GM21529 (cell line): ENCODE data around the gene LAMA5.

Source experiments
- ATAC-seq: cut with Tn5 transposase; IDR thresholded peaks from one replicate; pipeline ENCODE4 v1.9.1; 2021; ENCODE audit not compliant: unreplicated experiment

LAMA5 gene

GRCh38 chr20:62360854-62361798, 6.0 kb downstream of the LAMA5 start:
- no peak for ATAC-seq

DNA sequence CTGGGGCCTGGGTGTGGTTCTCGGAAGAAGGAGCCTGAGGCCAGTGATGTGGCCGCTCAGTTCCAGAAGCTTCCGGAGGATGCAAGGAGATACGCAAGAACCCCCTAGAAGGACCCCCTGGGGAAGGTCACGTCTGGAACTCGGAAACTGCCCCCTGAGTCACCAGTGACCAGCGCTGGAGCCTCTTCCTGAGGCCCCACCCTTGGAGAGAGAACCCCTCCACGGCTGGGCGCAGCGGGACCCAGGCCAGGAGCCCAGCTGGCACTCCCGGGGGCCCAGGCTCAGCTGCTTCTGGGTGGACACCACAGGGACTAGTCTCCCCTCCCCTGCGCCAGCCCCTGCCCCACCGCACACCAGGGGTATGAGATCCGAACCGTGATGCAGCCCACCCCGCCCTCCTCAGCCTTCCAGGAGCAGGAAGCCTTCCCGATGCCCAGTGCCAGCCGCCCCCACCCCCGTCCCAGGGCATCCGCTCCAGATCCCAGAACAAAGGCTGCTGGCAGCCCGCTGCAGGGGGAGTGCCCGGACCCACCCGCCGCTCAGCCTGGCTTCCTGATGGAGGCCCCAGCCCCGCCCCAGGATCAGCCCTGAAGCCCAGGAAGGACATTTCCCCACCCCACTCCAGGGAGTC, 7.5 kb downstream of the LAMA5 start:
- ATAC-seq = no peak

DNA sequence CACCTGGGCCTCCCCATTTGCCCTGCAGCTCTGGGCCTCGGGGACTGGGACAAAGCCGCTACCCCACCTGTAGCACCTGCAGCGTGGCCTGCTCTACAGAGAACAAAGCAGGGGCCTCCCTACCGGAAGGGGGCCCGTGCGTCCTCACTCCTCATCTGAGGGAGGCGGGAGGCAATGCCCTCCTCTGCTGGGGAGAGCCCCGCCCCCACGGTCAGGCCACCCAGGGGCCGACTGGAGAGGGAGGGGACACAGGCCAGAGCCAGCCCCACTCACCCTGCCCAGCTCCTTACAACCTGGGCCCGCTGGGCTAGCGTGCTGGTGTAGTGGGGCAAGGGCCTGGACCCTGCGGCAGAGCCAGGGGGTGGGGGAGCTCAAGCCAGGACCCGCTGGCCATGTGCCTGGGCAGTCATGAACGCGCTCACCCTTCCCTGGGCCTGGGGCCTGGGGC, 8.0 kb downstream of the LAMA5 start:
- ATAC-seq = no peak

DNA sequence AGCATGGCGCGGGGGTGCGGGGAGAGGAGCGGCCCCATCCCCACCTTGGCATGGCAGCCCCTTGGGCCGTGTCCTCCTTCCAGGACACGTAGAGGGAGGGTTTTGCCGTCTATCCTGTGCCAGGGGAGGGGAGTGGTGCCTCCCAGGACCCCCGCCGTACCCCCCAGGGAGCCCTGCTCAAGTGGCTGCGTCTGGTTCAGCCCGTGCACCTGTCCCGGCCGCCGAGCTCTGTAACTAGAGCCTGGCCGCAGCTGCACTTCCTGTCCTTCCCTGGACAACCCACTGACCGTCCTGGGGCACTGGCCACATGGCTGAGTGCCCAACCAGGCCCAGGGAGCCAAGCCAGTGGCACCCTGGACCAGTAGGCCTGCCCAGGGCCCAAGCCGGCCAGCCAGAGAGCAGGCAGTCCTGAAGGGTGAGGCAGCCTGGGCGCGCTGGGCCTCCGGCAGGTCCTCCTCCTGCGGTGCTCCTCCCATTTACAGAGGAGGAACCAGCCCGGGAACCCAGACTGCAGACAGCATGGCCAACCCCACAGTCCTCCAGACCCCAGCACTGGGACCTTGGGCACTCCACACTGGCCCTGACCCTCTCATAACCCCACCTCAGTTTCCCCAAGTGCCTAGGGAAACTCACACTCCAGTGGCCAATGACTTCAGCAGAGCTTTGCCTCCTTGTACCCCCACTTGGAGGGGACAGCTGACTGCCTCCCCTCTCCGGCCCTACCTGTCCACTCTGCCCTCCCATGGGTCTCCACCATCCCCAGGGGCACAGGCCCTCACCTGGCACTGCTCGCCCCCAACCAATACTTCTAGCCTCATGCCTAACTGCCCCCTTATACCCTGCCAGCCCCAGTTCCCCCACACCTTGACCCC, 8.7 kb downstream of the LAMA5 start:
- no peak for ATAC-seq

GRCh38 chr20:62357681-62358080, 9.4 kb downstream of the LAMA5 start:
- ATAC-seq = no peak

DNA sequence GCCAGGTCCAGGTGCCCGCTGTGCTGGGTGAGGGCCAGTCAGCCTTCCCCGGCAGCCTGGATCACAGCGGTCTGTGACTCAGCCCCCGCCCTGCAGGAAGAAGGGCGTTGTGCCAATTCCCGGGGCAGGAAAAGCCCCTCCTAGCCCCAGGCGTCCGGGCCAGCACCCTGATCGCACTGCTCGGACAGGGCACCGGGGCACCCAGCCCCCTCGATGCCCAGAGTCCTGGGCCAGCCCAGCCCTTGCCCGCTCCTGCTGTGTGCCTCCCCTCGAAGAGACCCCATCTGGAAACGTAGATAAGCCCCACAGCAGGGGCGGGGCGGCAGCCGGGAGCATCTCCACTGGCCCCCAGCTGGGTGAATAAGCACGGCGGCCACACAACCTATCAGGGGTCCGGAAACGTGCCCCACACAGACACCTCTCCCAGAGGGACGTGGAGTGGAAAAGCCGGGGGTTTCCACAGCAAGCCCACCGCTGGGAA, 9.9 kb downstream of the LAMA5 start:
- no peak for ATAC-seq

DNA sequence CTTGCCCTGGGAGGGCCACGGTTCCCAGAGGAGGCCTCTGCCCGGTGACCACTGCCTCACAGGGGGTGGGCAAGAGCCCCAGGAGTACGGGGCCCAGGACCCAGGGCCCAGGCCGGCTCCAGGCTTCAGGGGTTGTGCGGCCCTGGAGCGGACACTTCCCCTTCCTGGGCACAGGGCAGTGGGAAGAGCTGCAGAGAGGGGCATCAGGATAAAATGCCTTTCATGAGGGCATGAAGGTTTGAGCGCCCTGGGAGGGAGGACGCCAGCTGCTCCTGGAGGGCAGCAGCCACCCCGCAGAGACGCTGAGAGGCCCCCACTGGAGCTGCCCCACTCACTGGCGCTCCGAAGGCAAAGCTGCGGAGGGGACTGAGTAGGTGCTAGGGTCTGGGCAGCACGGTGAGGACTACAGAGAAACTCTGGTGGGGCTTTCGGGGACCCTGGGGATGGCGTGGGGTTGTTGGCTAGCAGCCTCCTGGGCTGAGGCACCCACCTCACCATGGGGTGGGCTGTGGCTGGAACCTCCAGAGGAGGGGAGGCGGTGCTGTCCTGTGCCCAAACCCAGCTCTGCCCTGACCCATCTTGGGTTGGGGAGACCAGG, 10.4 kb downstream of the LAMA5 start:
- no peak for ATAC-seq

- ATAC-seq = no peak
Observed at GRCh38 chr20:62355878-62356588, 11.1 kb downstream of the LAMA5 start.

GRCh38 chr20:62355516-62355877, 11.6 kb downstream of the LAMA5 start:
- no peak for ATAC-seq

DNA sequence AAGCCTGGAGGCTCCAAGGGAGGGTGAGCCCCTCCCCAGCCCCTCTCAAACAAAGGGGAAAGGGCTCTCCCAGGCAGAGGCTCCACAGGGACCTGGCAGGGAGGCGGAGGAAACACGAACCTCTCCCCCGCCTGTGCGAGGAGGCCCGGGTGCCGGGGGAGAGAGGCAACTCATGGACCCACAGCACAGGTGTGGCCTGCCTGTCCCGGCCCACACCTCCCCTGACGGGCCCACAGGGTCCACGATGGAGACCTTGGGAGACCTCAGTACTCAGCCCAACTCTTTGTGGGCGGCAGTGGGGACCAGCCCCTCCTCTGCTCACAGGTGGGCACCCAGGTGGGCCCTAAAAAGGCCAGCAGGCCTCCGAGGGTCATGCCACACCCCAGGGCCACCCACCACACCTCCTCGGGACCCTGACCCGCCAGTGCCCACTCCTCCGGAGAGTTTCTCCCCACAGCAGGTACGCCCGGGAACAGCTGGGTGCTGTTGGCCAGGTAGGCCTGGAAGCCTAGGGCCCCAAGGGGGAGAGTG, 12.2 kb downstream of the LAMA5 start:
- no peak for ATAC-seq

DNA sequence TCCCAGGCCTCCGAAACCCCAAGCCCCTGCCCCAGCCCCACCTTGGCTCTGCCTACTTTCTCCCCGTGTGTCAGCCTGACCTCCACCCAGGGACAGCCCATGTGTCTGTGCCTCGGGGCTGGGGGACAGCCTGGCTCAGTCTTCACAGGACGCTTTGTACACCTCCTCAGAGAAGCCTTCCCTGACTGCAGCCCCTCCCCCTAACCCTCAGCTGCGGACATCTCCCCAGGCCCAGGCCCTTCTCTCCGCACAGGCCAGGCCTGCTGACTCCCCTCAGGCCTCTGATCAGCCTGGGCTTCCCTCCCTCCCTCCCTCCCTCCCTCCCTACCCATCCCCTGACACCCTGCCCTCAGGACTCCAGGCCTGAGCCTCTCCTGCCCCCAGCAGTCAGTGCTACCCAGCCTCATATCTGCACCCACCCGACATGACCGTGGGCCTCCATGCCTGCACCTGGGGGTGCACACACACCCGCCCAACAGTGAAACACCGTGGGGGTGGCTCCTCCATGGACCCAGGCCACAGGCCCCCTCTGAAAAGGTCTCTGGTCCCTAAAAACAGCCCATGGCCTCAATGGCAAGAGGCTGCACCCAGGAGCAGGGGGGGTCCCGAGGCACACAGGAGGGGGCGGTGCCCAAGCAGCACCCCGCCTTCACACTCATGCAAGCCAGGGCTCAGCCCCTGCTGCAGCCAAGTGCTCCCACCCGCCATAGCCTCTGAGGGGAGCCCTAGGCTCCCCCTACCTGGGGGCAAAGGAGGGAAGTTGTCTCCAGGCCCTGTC, 12.9 kb downstream of the LAMA5 start:
- no peak for ATAC-seq

DNA sequence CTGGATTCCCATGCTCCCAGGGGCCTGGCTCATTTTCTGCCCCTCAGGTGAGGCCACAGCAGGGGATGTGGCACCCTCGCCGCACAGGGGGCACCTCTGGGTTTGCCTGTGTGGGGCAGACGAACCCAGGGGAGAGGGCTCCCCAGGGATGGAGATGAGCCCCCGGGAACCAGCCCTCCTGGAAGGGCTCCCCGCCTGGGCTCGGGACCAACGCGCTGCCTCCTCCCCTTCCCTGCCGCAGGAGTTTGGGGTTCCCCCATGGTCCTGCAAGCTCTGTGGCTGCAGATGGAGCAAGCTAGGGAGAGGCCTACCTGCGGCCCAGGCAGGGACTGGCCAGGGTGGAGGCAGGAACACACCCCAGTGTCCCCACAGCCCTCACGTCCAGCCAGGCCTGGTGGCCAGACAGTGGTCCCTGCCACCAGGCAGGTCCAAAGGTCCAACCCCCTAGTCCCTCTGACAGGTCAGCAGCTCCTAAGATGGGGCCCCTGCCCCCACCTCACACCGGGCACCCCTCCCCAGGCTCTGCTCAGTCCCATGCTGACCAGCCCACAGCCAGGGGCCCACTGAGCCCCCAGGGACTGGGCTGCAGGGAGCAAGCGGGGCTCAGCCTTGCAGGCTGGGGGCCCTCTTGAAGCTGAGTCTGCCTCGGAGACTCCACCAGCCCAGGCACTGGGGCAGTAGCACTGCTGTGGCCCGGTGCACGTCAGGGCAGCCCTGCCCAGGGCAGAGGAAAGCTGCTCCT, 13.7 kb downstream of the LAMA5 start:
- ATAC-seq = no peak

DNA sequence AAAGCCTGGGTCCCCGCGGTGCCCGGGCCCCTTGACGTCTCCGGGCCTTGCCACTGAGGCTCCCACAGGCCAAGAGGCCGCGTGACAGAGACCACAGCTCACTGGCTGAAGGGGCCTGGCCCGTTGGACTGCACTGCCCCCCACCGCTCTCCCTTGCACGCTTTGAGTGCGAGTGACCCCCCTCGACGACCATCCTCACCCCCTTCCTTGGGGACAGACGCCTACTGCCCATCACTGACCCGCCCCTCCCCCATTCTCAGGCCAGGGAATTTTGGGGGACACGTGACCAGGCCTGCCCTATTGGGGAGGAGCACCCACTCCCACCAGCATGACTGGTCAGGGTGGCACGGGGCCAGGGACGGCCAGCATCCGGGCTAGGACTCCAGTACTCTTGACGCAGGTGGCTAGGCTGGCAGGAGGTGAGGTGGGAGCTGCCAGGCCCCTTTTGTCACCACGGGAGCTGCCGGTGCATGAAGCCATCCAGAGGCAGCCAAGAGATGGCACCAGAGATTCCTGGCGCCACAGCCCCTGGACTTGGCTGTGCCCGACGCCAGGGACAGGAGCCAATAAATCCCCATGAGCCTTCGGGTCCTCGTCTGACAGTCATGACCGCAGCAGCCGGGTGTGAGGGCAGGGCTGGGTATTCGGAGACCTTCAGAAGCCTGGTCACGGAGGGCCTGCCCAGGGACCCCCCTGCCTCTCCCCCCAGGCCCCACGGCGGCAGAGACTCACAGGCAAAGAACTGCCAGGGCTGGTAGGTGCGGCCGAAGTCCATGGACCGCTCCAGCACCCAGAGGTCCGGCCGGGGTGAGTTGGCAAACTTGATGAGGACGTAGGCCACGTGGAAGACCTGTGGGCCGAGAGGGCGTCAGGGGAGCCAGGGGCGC, 14.5 kb downstream of the LAMA5 start:
- ATAC-seq = no peak

DNA sequence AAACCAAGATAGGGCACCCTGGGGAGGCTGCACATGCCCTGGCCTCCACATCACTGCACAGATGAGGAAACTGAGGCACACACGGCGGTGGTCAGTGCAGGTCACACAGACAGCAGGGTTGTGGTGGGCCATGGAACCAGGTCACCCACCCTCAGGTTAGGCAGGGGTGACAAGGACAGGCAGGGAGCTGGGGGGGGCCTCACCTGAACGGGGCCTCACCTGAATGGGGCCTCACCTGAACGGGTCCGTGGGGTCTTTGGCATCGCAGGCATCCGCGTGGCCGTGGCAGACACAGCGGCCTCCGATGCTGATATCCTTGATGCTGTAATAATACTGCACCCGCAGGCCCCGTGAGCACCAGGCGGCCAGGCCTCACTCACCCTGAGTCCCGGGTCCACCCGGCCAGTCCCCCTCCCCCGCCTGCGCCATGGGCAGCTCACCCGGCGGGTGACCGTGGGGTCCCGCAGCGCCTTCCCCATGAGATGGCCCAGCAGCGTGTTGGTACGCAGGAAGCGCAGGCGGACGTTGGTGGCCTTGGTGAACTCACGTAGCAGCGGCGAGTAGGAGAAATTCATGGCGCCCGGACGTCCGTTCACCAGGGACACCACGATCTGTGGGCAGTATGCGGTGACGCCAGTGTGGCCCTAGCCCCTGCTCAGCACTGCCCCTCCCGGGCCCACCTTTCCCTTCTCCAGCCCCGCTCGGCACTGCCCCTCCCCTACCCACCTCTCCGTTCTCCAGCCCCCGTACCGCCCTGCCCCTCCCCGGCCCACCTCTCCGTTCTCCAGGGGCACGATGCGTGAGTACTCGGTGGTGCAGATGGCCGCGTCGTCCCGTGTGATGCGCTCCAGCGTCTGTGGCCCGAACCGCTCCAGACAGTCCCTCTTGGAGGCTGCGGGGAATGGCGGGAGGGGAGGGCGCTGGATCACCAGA, 15.4 kb downstream of the LAMA5 start:
- no peak for ATAC-seq

DNA sequence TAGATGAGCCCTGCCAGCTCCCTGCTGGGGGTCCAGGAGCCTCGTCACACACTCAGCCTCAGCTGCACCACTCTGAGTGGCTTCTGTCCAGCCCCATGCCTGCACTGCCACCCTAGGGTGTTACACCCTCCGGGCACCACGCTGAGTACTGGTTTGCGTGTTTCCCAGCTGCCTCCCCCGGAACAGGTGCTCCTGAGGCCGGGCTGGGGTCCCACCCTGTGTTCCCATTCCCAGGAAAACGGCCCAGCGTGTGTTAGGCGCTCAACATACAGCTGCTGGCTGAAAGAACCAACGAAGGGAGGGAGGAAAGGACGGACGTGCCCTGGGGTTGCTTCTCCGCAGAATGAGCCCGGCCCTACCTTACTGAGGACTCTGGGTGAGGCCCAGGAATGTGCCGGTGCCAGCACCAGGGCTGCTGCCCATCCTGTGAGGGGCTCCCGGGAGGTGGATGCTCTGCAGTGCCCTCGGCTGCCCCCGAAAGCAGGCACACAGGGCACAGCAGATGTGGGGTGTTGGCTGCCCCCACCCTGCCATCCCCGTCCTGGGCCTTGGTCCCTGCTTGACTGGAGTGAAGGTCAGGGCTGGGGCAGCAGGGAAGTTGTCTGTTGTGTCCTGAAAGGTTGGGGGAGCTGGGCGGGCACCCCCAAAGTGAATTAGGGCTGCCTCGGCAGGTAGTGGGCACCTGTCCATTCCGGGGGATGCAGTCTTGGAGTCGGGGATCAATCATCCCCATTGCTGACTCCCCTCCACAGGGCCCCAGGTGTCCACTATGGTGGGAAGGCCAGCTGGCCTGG, 16.3 kb downstream of the LAMA5 start:
- ATAC-seq = no peak
